ENCODE results near the gene SFI1.

SFI1 gene

GRCh38 chr22:31595271-31595670 is 98.9 kb downstream of the SFI1 start:
- Histone ChIP-seq H3K4me3 (ENCODE audit: control insufficient read depth in 1 of 7, extremely low read depth in 1 of 7, insufficient read depth in 4 of 7, low read depth in 2 of 7, low read length in 6 of 7) (no peak overlapping the region), H3K36me3 (ENCODE audit: control insufficient read depth in 4 of 4, insufficient read depth in 4 of 4, low read length in 3 of 4) (peaks cover 0 to 3% (median 0%) of the 10 kb centered on the region in 4 experiments), H3K27me3 (replicated peaks in 2 of 5; ENCODE audit: control insufficient read depth in 4 of 5, insufficient read depth in 5 of 5, low read length in 4 of 5) (no peaks in the 10 kb centered on the region), H3K4me1 (ENCODE audit: control extremely low read depth in 1 of 4, control insufficient read depth in 4 of 4, insufficient read depth in 4 of 4, low read length in 3 of 4) (no peaks in the 10 kb centered on the region), H3K27ac (ENCODE audit: insufficient read depth in 1 of 2, low read depth in 1 of 2, low read length in 2 of 2, poor library complexity in 1 of 2, severe bottlenecking in 2 of 2) (no peak overlapping the region), H3K9me3 (ENCODE audit: control extremely low read depth in 1 of 5, control insufficient read depth in 4 of 5, insufficient read depth in 2 of 5, low read depth in 1 of 5, low read length in 4 of 5) (no peaks in the 10 kb centered on the region)
- whole genome bisulfite sequencing (ENCODE audit: insufficient coverage), result 100% methylated on average over 1 of the region's 2 CpGs
- CTCF ChIA-PET, result no interaction called here
- POLR2A ChIA-PET, result no interaction called here
- no peak for DNase-seq

- H3K27me3 ChIP-seq (replicated peaks in 2 of 5; ENCODE audit: control insufficient read depth in 4 of 5, insufficient read depth in 5 of 5, low read length in 4 of 5), result no peaks in the 10 kb centered on the region
- no peak overlapping the region for H3K27ac ChIP-seq (ENCODE audit: insufficient read depth in 1 of 2, low read depth in 1 of 2, low read length in 2 of 2, poor library complexity in 1 of 2, severe bottlenecking in 2 of 2)
- ChIA-PET CTCF (no interaction called here), POLR2A (no interaction called here)
- H3K4me3 ChIP-seq (ENCODE audit: control insufficient read depth in 1 of 7, extremely low read depth in 1 of 7, insufficient read depth in 4 of 7, low read depth in 2 of 7, low read length in 6 of 7), result no peak overlapping the region
- no peaks in the 10 kb centered on the region for H3K9me3 ChIP-seq (ENCODE audit: control extremely low read depth in 1 of 5, control insufficient read depth in 4 of 5, insufficient read depth in 2 of 5, low read depth in 1 of 5, low read length in 4 of 5)
- 98% methylated on average over 10 of the region's 11 CpGs for WGBS (ENCODE audit: insufficient coverage)
- no peak for DNase-seq
- peaks cover 0 to 35% (median 20%) of the 10 kb centered on the region in 4 experiments for H3K36me3 ChIP-seq (ENCODE audit: control insufficient read depth in 4 of 4, insufficient read depth in 4 of 4, low read length in 3 of 4)
- peaks cover 0 to 6% (median 0%) of the 10 kb centered on the region in 4 experiments for H3K4me1 ChIP-seq (ENCODE audit: control extremely low read depth in 1 of 4, control insufficient read depth in 4 of 4, insufficient read depth in 4 of 4, low read length in 3 of 4)
Measured at GRCh38 chr22:31602259-31602952, 106.1 kb downstream of the SFI1 start.

- H3K36me3 ChIP-seq (ENCODE audit: control insufficient read depth in 4 of 4, insufficient read depth in 4 of 4, low read length in 3 of 4), result peaks cover 3 to 39% (median 26%) of the 10 kb centered on the region in 4 experiments
- no peak overlapping the region for H3K4me3 ChIP-seq (ENCODE audit: control insufficient read depth in 1 of 7, extremely low read depth in 1 of 7, insufficient read depth in 4 of 7, low read depth in 2 of 7, low read length in 6 of 7)
- DNase-seq, result peak in 2 of 3 donors; percentile 34 to 47
- 96% methylated on average over 10 of the region's 10 CpGs for WGBS (ENCODE audit: insufficient coverage)
- ChIA-PET POLR2A (no interaction called here), CTCF (no interaction called here)
- no peaks in the 10 kb centered on the region for H3K27me3 ChIP-seq (replicated peaks in 2 of 5; ENCODE audit: control insufficient read depth in 4 of 5, insufficient read depth in 5 of 5, low read length in 4 of 5)
- H3K4me1 ChIP-seq (ENCODE audit: control extremely low read depth in 1 of 4, control insufficient read depth in 4 of 4, insufficient read depth in 4 of 4, low read length in 3 of 4), result peaks cover 0 to 6% (median 0%) of the 10 kb centered on the region in 4 experiments
- peak overlapping the region in 1 of 2 experiments; percentile 47 for H3K27ac ChIP-seq (ENCODE audit: insufficient read depth in 1 of 2, low read depth in 1 of 2, low read length in 2 of 2, poor library complexity in 1 of 2, severe bottlenecking in 2 of 2)
- no peaks in the 10 kb centered on the region for H3K9me3 ChIP-seq (ENCODE audit: control extremely low read depth in 1 of 5, control insufficient read depth in 4 of 5, insufficient read depth in 2 of 5, low read depth in 1 of 5, low read length in 4 of 5)
Measured at GRCh38 chr22:31603081-31603525, 106.8 kb downstream of the SFI1 start.

GRCh38 chr22:31603574-31603973 is 107.2 kb downstream of the SFI1 start:
- H3K36me3 ChIP-seq (ENCODE audit: control insufficient read depth in 4 of 4, insufficient read depth in 4 of 4, low read length in 3 of 4), result peaks cover 3 to 41% (median 28%) of the 10 kb centered on the region in 4 experiments
- H3K4me3 ChIP-seq (ENCODE audit: control insufficient read depth in 1 of 7, extremely low read depth in 1 of 7, insufficient read depth in 4 of 7, low read depth in 2 of 7, low read length in 6 of 7), result no peak overlapping the region
- H3K4me1 ChIP-seq (ENCODE audit: control extremely low read depth in 1 of 4, control insufficient read depth in 4 of 4, insufficient read depth in 4 of 4, low read length in 3 of 4), result peaks cover 0 to 6% (median 0%) of the 10 kb centered on the region in 4 experiments
- DNase-seq, result no peak
- no peaks in the 10 kb centered on the region for H3K27me3 ChIP-seq (replicated peaks in 2 of 5; ENCODE audit: control insufficient read depth in 4 of 5, insufficient read depth in 5 of 5, low read length in 4 of 5)
- WGBS (ENCODE audit: insufficient coverage), result 94% methylated on average over 5 of the region's 5 CpGs
- H3K9me3 ChIP-seq (ENCODE audit: control extremely low read depth in 1 of 5, control insufficient read depth in 4 of 5, insufficient read depth in 2 of 5, low read depth in 1 of 5, low read length in 4 of 5), result no peaks in the 10 kb centered on the region
- POLR2A ChIA-PET, result no interaction called here
- CTCF ChIA-PET, result no interaction called here
- peak overlapping the region in 1 of 2 experiments; percentile 47 for H3K27ac ChIP-seq (ENCODE audit: insufficient read depth in 1 of 2, low read depth in 1 of 2, low read length in 2 of 2, poor library complexity in 1 of 2, severe bottlenecking in 2 of 2)

GRCh38 chr22:31604137-31604705 is 107.9 kb downstream of the SFI1 start:
- Histone ChIP-seq H3K27me3 (replicated peaks in 2 of 5; ENCODE audit: control insufficient read depth in 4 of 5, insufficient read depth in 5 of 5, low read length in 4 of 5) (no peaks in the 10 kb centered on the region), H3K4me3 (ENCODE audit: control insufficient read depth in 1 of 7, extremely low read depth in 1 of 7, insufficient read depth in 4 of 7, low read depth in 2 of 7, low read length in 6 of 7) (no peak overlapping the region), H3K36me3 (ENCODE audit: control insufficient read depth in 4 of 4, insufficient read depth in 4 of 4, low read length in 3 of 4) (peaks cover 3 to 41% (median 29%) of the 10 kb centered on the region in 4 experiments), H3K9me3 (ENCODE audit: control extremely low read depth in 1 of 5, control insufficient read depth in 4 of 5, insufficient read depth in 2 of 5, low read depth in 1 of 5, low read length in 4 of 5) (no peaks in the 10 kb centered on the region), H3K4me1 (ENCODE audit: control extremely low read depth in 1 of 4, control insufficient read depth in 4 of 4, insufficient read depth in 4 of 4, low read length in 3 of 4) (peaks cover 0 to 6% (median 0%) of the 10 kb centered on the region in 4 experiments), H3K27ac (ENCODE audit: insufficient read depth in 1 of 2, low read depth in 1 of 2, low read length in 2 of 2, poor library complexity in 1 of 2, severe bottlenecking in 2 of 2) (no peak overlapping the region)
- ChIA-PET POLR2A (no interaction called here), CTCF (interaction anchor here (1.0 kb wide), 1 partner anchor 37 kb away, joined by 3 read pairs; no protein-coding TSS in a partner anchor)
- WGBS (ENCODE audit: insufficient coverage), result 97% methylated on average over 4 of the region's 14 CpGs
- DNase-seq, result no peak

GRCh38 chr22:31604746-31605705 is 108.7 kb downstream of the SFI1 start:
- Histone ChIP-seq H3K9me3 (ENCODE audit: control extremely low read depth in 1 of 5, control insufficient read depth in 4 of 5, insufficient read depth in 2 of 5, low read depth in 1 of 5, low read length in 4 of 5) (no peaks in the 10 kb centered on the region), H3K36me3 (ENCODE audit: control insufficient read depth in 4 of 4, insufficient read depth in 4 of 4, low read length in 3 of 4) (peaks cover 3 to 44% (median 30%) of the 10 kb centered on the region in 4 experiments), H3K27me3 (replicated peaks in 2 of 5; ENCODE audit: control insufficient read depth in 4 of 5, insufficient read depth in 5 of 5, low read length in 4 of 5) (no peaks in the 10 kb centered on the region), H3K27ac (ENCODE audit: insufficient read depth in 1 of 2, low read depth in 1 of 2, low read length in 2 of 2, poor library complexity in 1 of 2, severe bottlenecking in 2 of 2) (no peak overlapping the region), H3K4me3 (ENCODE audit: control insufficient read depth in 1 of 7, extremely low read depth in 1 of 7, insufficient read depth in 4 of 7, low read depth in 2 of 7, low read length in 6 of 7) (no peak overlapping the region), H3K4me1 (ENCODE audit: control extremely low read depth in 1 of 4, control insufficient read depth in 4 of 4, insufficient read depth in 4 of 4, low read length in 3 of 4) (peaks cover 0 to 6% (median 0%) of the 10 kb centered on the region in 4 experiments)
- POLR2A ChIA-PET, result no interaction called here
- DNase-seq, result no peak
- WGBS (ENCODE audit: insufficient coverage), result 95% methylated on average over 17 of the region's 17 CpGs
- CTCF ChIA-PET, result interaction anchor here (1.0 kb wide), 1 partner anchor 38 kb away, joined by 3 read pairs; no protein-coding TSS in a partner anchor

Data from common myeloid progenitor, CD34-positive (primary cell).